HepG2 (cell line): Measurements from ENCODE around the gene KIF9. TPM values are rescaled to one million over a fixed set of nuclear protein-coding genes. Genes with fewer than 3 reads are reported as not detected.
A peak's percentile ranks its signal among the peaks of the same experiment; 100 is the strongest.

ENCODE experiments used
- ATF2 ChIP-seq: sonication (generic); formaldehyde crosslinking; IDR thresholded peaks from 2 replicates; pipeline ENCODE4 v1.4.0; 2020; ENCODE audit warnings: missing genetic modification reagents
- HMGA1 ChIP-seq: sonication (generic); formaldehyde crosslinking; conservative IDR thresholded peaks from 2 replicates; pipeline ENCODE4 v1.4.0; 2020; ENCODE audit warnings: missing genetic modification reagents
- IKZF5 ChIP-seq: IDR thresholded peaks from 2 replicates; pipeline ENCODE4 v1.6.1; 2018; ENCODE audit warnings: missing genetic modification reagents, mild to moderate bottlenecking, missing compliant biosample characterization
- MTA1 ChIP-seq: sonication (generic); formaldehyde crosslinking; IDR thresholded peaks from 2 replicates; pipeline ENCODE4 v1.4.0; 2020; ENCODE audit warnings: missing genetic modification reagents, mild to moderate bottlenecking, borderline replicate concordance
- NFKB2 ChIP-seq: sonication (generic); formaldehyde crosslinking; IDR thresholded peaks from 2 replicates; pipeline ENCODE4 v1.4.0; 2020; ENCODE audit warnings: missing genetic modification reagents, borderline replicate concordance
- PAF1 ChIP-seq: IDR thresholded peaks from 2 replicates; pipeline ENCODE4 v1.6.1; 2016; ENCODE audit warnings: missing genetic modification reagents, missing compliant biosample characterization
- PHF5A ChIP-seq: IDR thresholded peaks from one replicate; pipeline ENCODE4 v1.6.1; 2018; ENCODE audit warnings: low read depth, missing genetic modification reagents; ENCODE audit not compliant: unreplicated experiment
- POGK ChIP-seq: sonication (generic); formaldehyde crosslinking; conservative IDR thresholded peaks from 2 replicates; pipeline ENCODE4 v1.8.0; 2022; ENCODE audit warnings: mild to moderate bottlenecking, moderate library complexity, missing genetic modification reagents
- RBFOX2 ChIP-seq: fragments of 200-400 bp; formaldehyde crosslinking; IDR thresholded peaks from 2 replicates; pipeline ENCODE4 v1.6.1; 2017; ENCODE audit warnings: low read depth, mild to moderate bottlenecking, low read length
- SNAPC5 ChIP-seq: sonication (generic); formaldehyde crosslinking; IDR thresholded peaks from 2 replicates; pipeline ENCODE4 v1.8.1; 2023; ENCODE audit warnings: mild to moderate bottlenecking, missing genetic modification reagents, borderline replicate concordance
- ZBTB14 ChIP-seq: sonication (generic); formaldehyde crosslinking; IDR thresholded peaks from 2 replicates; pipeline ENCODE4 v1.4.0; 2020; ENCODE audit warnings: missing genetic modification reagents
- ZBTB34 ChIP-seq: sonication (generic); formaldehyde crosslinking; IDR thresholded peaks from 2 replicates; pipeline ENCODE4 v1.8.0; 2022; ENCODE audit warnings: mild to moderate bottlenecking, missing genetic modification reagents
- ZNF124 ChIP-seq: sonication (generic); formaldehyde crosslinking; IDR thresholded peaks from 2 replicates; pipeline ENCODE4 v1.4.0; 2020; ENCODE audit warnings: missing genetic modification reagents
- ZNF30 ChIP-seq: sonication (generic); formaldehyde crosslinking; IDR thresholded peaks from 2 replicates; pipeline ENCODE4 v1.5.0; 2020; ENCODE audit warnings: mild to moderate bottlenecking, missing genetic modification reagents
- ZNF431 ChIP-seq: sonication (generic); formaldehyde crosslinking; IDR thresholded peaks from 2 replicates; pipeline ENCODE4 v1.9.0; 2022; ENCODE audit warnings: missing genetic modification reagents, low read depth, mild to moderate bottlenecking, borderline replicate concordance
- ZNF513 ChIP-seq: sonication (generic); formaldehyde crosslinking; conservative IDR thresholded peaks from 2 replicates; pipeline ENCODE4 v1.5.0; 2020; ENCODE audit warnings: missing genetic modification reagents
- ZNF598 ChIP-seq: sonication (generic); formaldehyde crosslinking; IDR thresholded peaks from 2 replicates; pipeline ENCODE4 v1.5.1; 2020; ENCODE audit warnings: mild to moderate bottlenecking, missing genetic modification reagents, borderline replicate concordance
- polyA plus RNA-seq, 8 experiments: library from polyadenylated mRNA; depleted of rRNA in 3 of 8; stranded (reverse) in 7 of 8; unstranded in 1 of 8; fragments of >200 nt; fragmentation: Illumina TruSeq in 4 of 8; extraction: Trizol in 4 of 8; gene quantifications; 2 replicates each; pipeline versions ENCODE4 v1.2.1 to v1.2.3, GENCODE V29; 2011 to 2016; ENCODE audit warnings: low read depth in 4 of 8, missing spikeins in 1 of 8, mixed read lengths in 1 of 8; ENCODE audit not compliant: insufficient read depth in 1 of 8
- total RNA-seq, 5 experiments: library from RNA; depleted of rRNA; stranded (reverse); fragments of >200 nt; fragmentation: Illumina TruSeq; extraction: Trizol; gene quantifications; 2 replicates each; pipeline ENCODE4 v1.2.3, GENCODE V29; 2016; ENCODE audit warnings: low read depth in 1 of 5

KIF9 gene
- total and polyA plus RNA-seq, 2 of the 13 experiments (the other 11 are each of a cell fraction or from before 2014, with no cell fraction given), result 5.1 to 16.9 TPM

GRCh38 chr3:47282424-47283192 lies at the start of gene KIF9, which contains the start of gene KLHL18 (continued):
- peak; percentile 89 for TF ChIP-seq ATF2 (CRISPR knock-in tag)
- peak; percentile 91; the same call in 1 of the 2 replicates for TF ChIP-seq SNAPC5
- TF ChIP-seq PAF1, result no peak
- peak; percentile 67; the same call in 1 of the 2 replicates for TF ChIP-seq ZNF124
- peak; percentile 86 for TF ChIP-seq RBFOX2
- peak; percentile 75; the same call in 1 of the 2 replicates for TF ChIP-seq IKZF5 (CRISPR knock-in tag)
- peak; percentile 60; the same call in 1 of the 2 replicates for TF ChIP-seq NFKB2 (CRISPR knock-in tag)
- no peak for TF ChIP-seq ZNF30
- TF ChIP-seq PHF5A, result peak; percentile 72
- TF ChIP-seq ZBTB34 (CRISPR knock-in tag), result no peak
- TF ChIP-seq ZNF598 (CRISPR knock-in tag), result no peak
- no peak for TF ChIP-seq ZNF513 (CRISPR knock-in tag)
- no peak for TF ChIP-seq ZBTB14 (CRISPR knock-in tag)
- no peak for TF ChIP-seq HMGA1 (CRISPR knock-in tag)
- peak; percentile 94 for TF ChIP-seq POGK (CRISPR knock-in tag)
- TF ChIP-seq ZNF431 (CRISPR knock-in tag), result no peak; the same call in 1 of the 2 replicates
- no peak for TF ChIP-seq MTA1
